HCT116 (cell line): Measurements from ENCODE around the gene GRB7. TPM values are rescaled to one million over a fixed set of nuclear protein-coding genes. Genes with fewer than 3 reads are reported as not detected.

Experiments
- ATAC-seq: fragments of 200-7000 bp; cut with Tn5 transposase; 2 replicates; pipeline ENCODE4 v1.9.1; 2020; ENCODE audit warnings: mild to moderate bottlenecking, moderate library complexity
- BruUV-seq: library from RNA; stranded (reverse); fragments of 400-500 nt; replicated peaks from 2 replicates; lab custom pipeline; 2021; lab: Mats Ljungman, UMichigan
- CTCF ChIA-PET: fragments of 300-600 bp; sonication (Branson Sonifier 250); formaldehyde crosslinking; loops from one replicate; lab custom pipeline; 2021; ENCODE audit warnings: antibody characterized with exemption; lab: Charles Lee
- POLR2A ChIA-PET: fragments of 300-600, 350-600 bp; sonication (Branson Sonifier 250); formaldehyde crosslinking; loops from one replicate; lab custom pipeline; 2021; ENCODE audit warnings: antibody characterized with exemption; lab: Charles Lee
- RAD21 ChIA-PET, 2 experiments: fragments of 300-600 bp; sonication (Branson Sonifier 250); formaldehyde crosslinking; loops; one replicate each; lab custom pipeline; 2023; ENCODE audit warnings: low total read pairs in 2 of 2; ENCODE audit not compliant: uncharacterized antibody in 2 of 2, unreplicated experiment in 2 of 2, low non-redundant PET in 1 of 2; lab: Charles Lee
- DNase-seq: peaks from one replicate; pipeline ENCODE4 v3.0.0-alpha.2; 2010; ENCODE audit warnings: low read depth, low spot score
- H2AFZ ChIP-seq: fragments of 200-600 bp; shearing (Covaris generic), sonication (generic); 2 replicates; pipeline ENCODE4 v1.6.1; 2017; ENCODE audit warnings: low read depth, mixed run types, mixed read lengths, antibody characterized with exemption, low read length; ENCODE audit not compliant: poor library complexity, severe bottlenecking
- H3K27ac ChIP-seq: 2 replicates; pipeline ENCODE4 v1.5.1; 2012; ENCODE audit warnings: low read depth, low read length
- H3K27me3 ChIP-seq: fragments of 200-600 bp; sonication (generic); 2 replicates; pipeline ENCODE4 v1.6.1; 2016; ENCODE audit warnings: mixed run types, low read length, mixed read lengths; ENCODE audit not compliant: insufficient read depth
- H3K36me3 ChIP-seq, 2 experiments: fragments of 200-500 bp in 1 of 2; fragments of 200-600 bp in 1 of 2; sonication (Bioruptor generic) in 1 of 2; sonication (generic) in 1 of 2; 2 replicates each; pipeline versions ENCODE4 v1.5.1 to v1.6.1; 2014 to 2016; ENCODE audit warnings: low read length in 2 of 2, inconsistent platforms in 1 of 2, mixed read lengths in 1 of 2, mixed run types in 1 of 2; ENCODE audit not compliant: insufficient read depth in 2 of 2, control insufficient read depth in 1 of 2
- H3K4me1 ChIP-seq, 2 experiments: fragments of 200-600 bp in 1 of 2; sonication (generic) in 1 of 2; 2 replicates each; pipeline versions ENCODE4 v1.5.1 to v1.6.1; 2012 to 2017; ENCODE audit warnings: low read length in 2 of 2, inconsistent platforms in 1 of 2, mild to moderate bottlenecking in 1 of 2, mixed read lengths in 1 of 2, mixed run types in 1 of 2, moderate library complexity in 1 of 2; ENCODE audit not compliant: insufficient read depth in 2 of 2, control insufficient read depth in 1 of 2
- H3K4me2 ChIP-seq: fragments of 200-600 bp; sonication (generic); 2 replicates; pipeline ENCODE4 v1.6.1; 2017; ENCODE audit warnings: mixed run types, low read length, mixed read lengths
- H3K4me3 ChIP-seq, 2 experiments: fragments of 200-600 bp in 1 of 2; sonication (generic) in 1 of 2; replicated peaks in 1 of 2; 2 replicates each; pipeline ENCODE4 v1.5.1; 2011 to 2016; ENCODE audit warnings: low read length in 2 of 2, control low read depth in 1 of 2, low read depth in 1 of 2, mild to moderate bottlenecking in 1 of 2, mixed read lengths in 1 of 2, mixed run types in 1 of 2
- H3K79me2 ChIP-seq: fragments of 200-600 bp; sonication (generic); 2 replicates; pipeline ENCODE4 v1.6.1; 2017; ENCODE audit warnings: mild to moderate bottlenecking, mixed run types, low read length, moderate library complexity, mixed read lengths; ENCODE audit not compliant: insufficient read depth
- H3K9ac ChIP-seq: fragments of 200-600 bp; sonication (generic); 2 replicates; pipeline ENCODE4 v1.6.1; 2016; ENCODE audit warnings: low read length, mixed read lengths
- H3K9me2 ChIP-seq: fragments of 200-600 bp; sonication (generic), shearing (Covaris generic); 2 replicates; pipeline ENCODE4 v1.6.1; 2017; ENCODE audit warnings: mixed run types, mild to moderate bottlenecking, moderate library complexity; ENCODE audit not compliant: insufficient read depth
- H3K9me3 ChIP-seq, 2 experiments: fragments of 200-500 bp in 1 of 2; fragments of 200-600 bp in 1 of 2; sonication (Bioruptor generic) in 1 of 2; sonication (generic) in 1 of 2; 2 replicates each; pipeline ENCODE4 v1.6.1; 2014 to 2017; ENCODE audit warnings: low read length in 2 of 2, mixed read lengths in 2 of 2, inconsistent platforms in 1 of 2, low read depth in 1 of 2, mild to moderate bottlenecking in 1 of 2, mixed run types in 1 of 2, moderate library complexity in 1 of 2; ENCODE audit not compliant: control insufficient read depth in 1 of 2, insufficient read depth in 1 of 2
- H4K20me1 ChIP-seq: fragments of 200-600 bp; sonication (generic), shearing (Covaris generic); 2 replicates; pipeline ENCODE4 v1.6.1; 2017; ENCODE audit warnings: mixed run types, mild to moderate bottlenecking, moderate library complexity; ENCODE audit not compliant: insufficient read depth
- ELF1 ChIP-seq: IDR thresholded peaks from 2 replicates; pipeline ENCODE4 v1.6.1; 2012; ENCODE audit warnings: low read depth, borderline replicate concordance
- POLR2AphosphoS5 ChIP-seq: IDR thresholded peaks from 2 replicates; pipeline ENCODE4 v1.6.1; 2011; ENCODE audit warnings: mild to moderate bottlenecking, low read depth, low read length, moderate library complexity
- SIN3A ChIP-seq: IDR thresholded peaks from 2 replicates; pipeline ENCODE4 v1.6.1; 2012; ENCODE audit warnings: low read depth
- SP1 ChIP-seq: IDR thresholded peaks from 2 replicates; pipeline ENCODE4 v1.6.1; 2012; ENCODE audit warnings: low read depth
- SRF ChIP-seq: IDR thresholded peaks from 2 replicates; pipeline ENCODE4 v1.6.1; 2012; ENCODE audit warnings: low read depth
- TCF7L2 ChIP-seq: IDR thresholded peaks from 2 replicates; pipeline ENCODE4 v1.7.0; 2011; ENCODE audit warnings: borderline replicate concordance, inconsistent platforms; ENCODE audit not compliant: insufficient read depth, insufficient read length; ENCODE audit errors: extremely low read depth
- ZFX ChIP-seq: fragments of 450-650 bp; IDR thresholded peaks from 2 replicates; pipeline ENCODE4 v1.6.1; 2017
- ZNF274 ChIP-seq: fragments of 200-500 bp; sonication (Bioruptor generic); IDR thresholded peaks from 2 replicates; pipeline ENCODE4 v1.6.1; 2014; ENCODE audit warnings: mild to moderate bottlenecking, low read depth, low read length, inconsistent platforms
- intact Hi-C: fragments of 100-400 bp; cut with micrococcal nuclease; formaldehyde crosslinking; loops from 2 replicates; pipeline ENCODE4 v1.10.0; 2022
- total RNA-seq: library from RNA; stranded (reverse); gene quantifications from one replicate; pipeline ENCODE4 v1.2.1, GENCODE V29; 2021; ENCODE audit not compliant: unreplicated experiment

The GRB7 gene
- total RNA-seq, 1 experiment from 2014 or later: 51.9 TPM

DNA sequence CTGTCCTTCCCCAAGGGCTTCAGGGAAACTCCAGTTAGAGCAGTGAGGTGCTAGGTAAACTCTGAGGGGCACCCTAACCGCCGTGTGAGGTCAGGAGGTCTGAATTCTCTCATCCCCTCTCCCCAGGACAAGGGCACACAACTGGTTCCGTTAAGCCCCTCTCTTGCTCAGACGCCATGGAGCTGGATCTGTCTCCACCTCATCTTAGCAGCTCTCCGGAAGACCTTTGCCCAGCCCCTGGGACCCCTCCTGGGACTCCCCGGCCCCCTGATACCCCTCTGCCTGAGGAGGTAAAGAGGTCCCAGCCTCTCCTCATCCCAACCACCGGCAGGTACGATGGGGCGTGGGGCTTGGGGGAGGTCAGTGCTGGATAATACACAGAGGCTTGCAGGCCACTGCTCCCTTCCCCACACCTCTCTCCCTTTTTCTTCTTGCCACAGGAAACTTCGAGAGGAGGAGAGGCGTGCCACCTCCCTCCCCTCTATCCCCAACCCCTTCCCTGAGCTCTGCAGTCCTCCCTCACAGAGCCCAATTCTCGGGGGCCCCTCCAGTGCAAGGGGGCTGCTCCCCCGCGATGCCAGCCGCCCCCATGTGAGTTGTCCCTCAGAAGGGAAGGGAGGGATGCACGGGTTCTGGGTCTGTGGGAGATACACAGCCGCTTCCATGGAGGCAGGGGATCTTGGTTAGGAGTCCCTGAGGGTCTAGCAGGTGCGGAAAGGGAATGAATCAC lies 4.6 kb downstream of the GRB7 start:
- DNase-seq (no peak), ATAC-seq (no peak)
- ChIA-PET RAD21 (no interaction called here), CTCF (no interaction called here), POLR2A (no interaction called here)
- H3K36me3 ChIP-seq: peaks cover 11 to 13% of the 10 kb centered on the region in 2 experiments; a peak in 2 of 4 replicates
- no peaks in the 10 kb centered on the region for H3K9me2 ChIP-seq
- BruUV-seq: no TSS peak
- no peaks in the 10 kb centered on the region for H4K20me1 ChIP-seq
- H3K9ac ChIP-seq: no peak overlapping the region
- peaks cover 22% of the 10 kb centered on the region; the same call in 1 of the 2 replicates for H3K79me2 ChIP-seq
- TF ChIP-seq SIN3A (no peak), ZFX (no peak), TCF7L2 (no peak)
- H3K27ac ChIP-seq: no peak overlapping the region
- H2AFZ ChIP-seq: no peak overlapping the region
- H3K4me2 ChIP-seq: no peak overlapping the region
- intact Hi-C loops: no loop called here
- no peaks in the 10 kb centered on the region for H3K27me3 ChIP-seq
- peaks cover 19 to 41% of the 10 kb centered on the region in 2 experiments for H3K4me1 ChIP-seq
- no peaks in the 10 kb centered on the region for H3K9me3 ChIP-seq
- H3K4me3 ChIP-seq: no peak overlapping the region

DNA sequence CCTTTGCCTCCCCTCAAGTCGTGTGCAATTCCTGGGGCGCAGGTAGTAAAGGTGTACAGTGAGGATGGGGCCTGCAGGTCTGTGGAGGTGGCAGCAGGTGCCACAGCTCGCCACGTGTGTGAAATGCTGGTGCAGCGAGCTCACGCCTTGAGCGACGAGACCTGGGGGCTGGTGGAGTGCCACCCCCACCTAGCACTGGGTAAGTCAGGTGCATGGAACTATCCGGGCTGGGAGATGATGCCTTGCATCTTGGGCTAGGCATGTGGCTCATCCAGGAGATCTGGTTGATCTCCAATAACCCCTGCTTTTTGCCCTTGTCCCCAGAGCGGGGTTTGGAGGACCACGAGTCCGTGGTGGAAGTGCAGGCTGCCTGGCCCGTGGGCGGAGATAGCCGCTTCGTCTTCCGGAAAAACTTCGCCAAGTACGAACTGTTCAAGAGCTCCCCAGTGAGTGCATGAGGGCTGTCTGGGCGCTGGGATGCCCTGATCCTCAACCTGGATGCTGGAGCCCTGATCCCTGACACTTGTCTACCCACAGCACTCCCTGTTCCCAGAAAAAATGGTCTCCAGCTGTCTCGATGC lies 5.2 kb downstream of the GRB7 start:
- no peak for TF ChIP-seq SRF
- no peak for TF ChIP-seq TCF7L2
- no peak for TF ChIP-seq ZNF274
- no peak for TF ChIP-seq POLR2AphosphoS5
- TF ChIP-seq SP1: no peak
- TF ChIP-seq ZFX: no peak
- TF ChIP-seq ELF1: no peak
- no peaks in the 10 kb centered on the region for H3K27me3 ChIP-seq
- intact Hi-C loops: no loop called here
- DNase-seq (no peak), ATAC-seq (no peak)
- no peaks in the 10 kb centered on the region for H3K9me2 ChIP-seq
- no peaks in the 10 kb centered on the region for H4K20me1 ChIP-seq
- H3K4me3 ChIP-seq: no peak overlapping the region
- CTCF ChIA-PET: no interaction called here
- no peak overlapping the region for H2AFZ ChIP-seq
- H3K4me2 ChIP-seq: no peak overlapping the region
- peaks cover 22% of the 10 kb centered on the region; the same call in 1 of the 2 replicates for H3K79me2 ChIP-seq
- POLR2A ChIA-PET: no interaction called here
- BruUV-seq: no TSS peak
- H3K4me1 ChIP-seq: peaks cover 19 to 36% of the 10 kb centered on the region in 2 experiments
- H3K9ac ChIP-seq: no peak overlapping the region
- RAD21 ChIA-PET: no interaction called here
- no peak overlapping the region for H3K27ac ChIP-seq
- peaks cover 11 to 13% of the 10 kb centered on the region in 2 experiments; a peak in 2 of 4 replicates for H3K36me3 ChIP-seq
- H3K9me3 ChIP-seq: no peaks in the 10 kb centered on the region
